Activated T-helper 2 cell treated with anti-CD3 and anti-CD28 coated beads, Interferon-gamma antibody, Interleukin-2, Interleukin-4, amounts not matched to agents 10 μg/mL and 5 μg/mL and 100 μg/mL, durations not matched to agents 14 hours and 24 hours and 36 hours (primary cell): ENCODE data around the gene FLNC. TPM values are rescaled to one million over a fixed set of nuclear protein-coding genes. Genes with fewer than 3 reads are reported as not detected.

ENCODE experiments used
- DNase-seq: peaks from one replicate; pipeline ENCODE4 v3.0.0; 2021; ENCODE audit warnings: low spot score
- H3K27ac Mint-ChIP-seq: one replicate; pipeline ENCODE4 v1.8.0; 2021; ENCODE audit warnings: mixed read lengths
- H3K27me3 Mint-ChIP-seq: one replicate; pipeline ENCODE4 v1.8.0; 2021; ENCODE audit warnings: low read depth, mixed read lengths
- H3K36me3 Mint-ChIP-seq: one replicate; pipeline ENCODE4 v1.8.0; 2021; ENCODE audit warnings: low read depth, mixed read lengths
- H3K4me1 Mint-ChIP-seq: one replicate; pipeline ENCODE4 v1.8.0; 2021; ENCODE audit warnings: low read depth, mixed read lengths
- H3K4me3 Mint-ChIP-seq: one replicate; pipeline ENCODE4 v1.8.0; 2021; ENCODE audit warnings: low read depth, mild to moderate bottlenecking, moderate library complexity, mixed read lengths
- H3K9me3 Mint-ChIP-seq: one replicate; pipeline ENCODE4 v1.8.0; 2021; ENCODE audit warnings: mixed read lengths
- intact Hi-C: fragments of 100-400 bp; cut with micrococcal nuclease; formaldehyde crosslinking; loops from one replicate; pipeline ENCODE4 v1.15.1; 2023
- total RNA-seq: library from RNA; stranded (reverse); gene quantifications from 2 replicates; pipeline ENCODE4 v1.2.3, GENCODE V29; 2022

The FLNC gene
- total RNA-seq, 1 donor from 2014 or later = not detected

DNA sequence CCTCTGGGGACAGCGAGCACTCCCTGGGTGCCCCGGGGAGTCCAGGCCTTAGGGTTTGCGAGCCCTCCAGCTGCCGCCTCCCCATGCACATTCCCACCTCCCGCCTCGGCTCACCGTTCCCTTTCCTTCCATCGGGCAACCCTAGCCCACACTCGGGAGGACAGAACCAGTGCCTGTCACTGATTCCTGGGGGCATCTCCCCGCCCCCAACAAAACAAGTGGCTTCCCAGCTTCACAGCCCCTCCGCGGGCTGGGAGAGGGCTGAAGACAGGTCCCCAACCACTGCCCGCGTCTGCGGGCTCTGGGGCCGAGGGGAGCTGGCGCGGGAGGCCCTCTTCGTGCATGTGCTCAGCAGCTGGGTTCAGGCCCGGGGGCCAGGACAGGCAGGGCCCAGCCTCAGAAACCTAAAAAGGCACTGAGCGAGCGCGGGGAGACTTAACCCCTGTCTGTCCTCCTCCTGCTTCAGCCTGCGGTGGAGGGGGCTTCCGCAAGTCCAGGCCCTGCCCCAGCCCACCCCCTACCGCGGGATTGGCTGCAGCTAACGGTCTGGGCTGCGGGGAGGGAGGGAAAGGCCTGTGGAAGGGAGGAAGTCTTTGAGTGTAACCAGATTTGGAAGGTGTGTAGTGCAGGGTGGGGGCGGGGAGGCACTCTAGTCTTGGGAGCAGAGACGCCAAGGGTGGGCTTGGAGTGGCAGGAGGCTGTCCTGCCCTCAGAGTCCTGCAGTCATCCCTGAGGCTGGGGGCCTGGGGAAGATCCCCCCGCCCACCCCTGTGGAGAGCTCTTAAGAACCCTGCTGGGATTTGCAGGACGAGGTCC is 1.2 kb downstream of the FLNC start:
- intact Hi-C loops = no loop called here
- peaks cover 6% of the 10 kb centered on the region for H3K4me1 Mint-ChIP-seq
- no peaks in the 10 kb centered on the region for H3K36me3 Mint-ChIP-seq
- peak overlapping the region; percentile 17 for H3K4me3 Mint-ChIP-seq
- H3K9me3 Mint-ChIP-seq = no peaks in the 10 kb centered on the region
- no peak for DNase-seq
- H3K27ac Mint-ChIP-seq = no peak overlapping the region
- peaks cover 46% of the 10 kb centered on the region for H3K27me3 Mint-ChIP-seq

DNA sequence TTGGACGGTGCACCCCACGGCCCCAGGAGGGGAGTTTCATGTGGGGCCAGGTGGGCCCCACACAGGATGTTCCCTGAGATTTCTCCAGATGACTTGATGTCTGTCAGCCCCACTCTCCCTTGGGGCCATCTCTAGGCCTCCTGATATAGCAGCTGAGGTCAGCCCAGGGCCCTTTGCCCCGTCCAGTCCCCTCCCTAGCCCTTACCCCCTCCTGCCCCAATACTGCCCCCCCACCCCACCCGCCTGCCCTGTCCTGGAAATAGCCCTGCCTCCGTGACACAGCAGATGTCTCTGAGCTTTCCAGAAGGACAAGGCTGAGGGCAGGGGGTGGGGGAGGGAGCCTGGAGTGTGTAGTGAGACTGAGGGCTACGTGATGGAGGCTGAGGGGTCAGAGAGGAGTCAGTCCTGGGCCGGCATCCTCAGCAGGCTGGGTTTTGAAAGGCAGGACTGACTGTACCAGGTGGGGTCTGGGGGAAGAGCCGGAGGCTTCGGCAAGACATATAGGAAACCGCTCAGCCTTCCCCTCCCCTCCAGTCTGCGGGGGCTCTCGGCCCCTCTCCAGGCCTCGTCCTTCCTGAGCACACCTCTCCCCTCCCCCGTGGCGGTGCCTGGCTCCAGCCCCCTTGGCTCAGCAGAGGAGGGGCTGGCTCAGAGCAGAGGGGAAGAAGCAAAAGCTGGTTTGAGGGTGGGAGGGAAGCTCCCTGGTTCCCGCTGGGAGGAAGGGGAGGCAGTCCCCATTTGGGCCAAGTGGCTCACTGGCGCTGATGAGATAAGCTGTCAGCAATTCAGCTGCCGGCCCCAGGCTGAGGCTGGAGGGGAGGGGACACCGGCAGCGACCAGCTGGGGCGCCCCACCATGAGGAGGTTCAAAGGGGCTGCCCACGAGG is 2.0 kb downstream of the FLNC start:
- H3K4me3 Mint-ChIP-seq = no peak overlapping the region
- DNase-seq = no peak
- H3K27ac Mint-ChIP-seq = no peak overlapping the region
- peaks cover 46% of the 10 kb centered on the region for H3K27me3 Mint-ChIP-seq
- intact Hi-C loops = no loop called here
- H3K9me3 Mint-ChIP-seq = no peaks in the 10 kb centered on the region
- no peaks in the 10 kb centered on the region for H3K36me3 Mint-ChIP-seq
- peaks cover 6% of the 10 kb centered on the region for H3K4me1 Mint-ChIP-seq

- Mint-ChIP-seq H3K27ac (no peak overlapping the region), H3K27me3 (peaks cover 44% of the 10 kb centered on the region), H3K9me3 (no peaks in the 10 kb centered on the region), H3K4me1 (peaks cover 6% of the 10 kb centered on the region), H3K36me3 (no peaks in the 10 kb centered on the region), H3K4me3 (no peak overlapping the region)
- intact Hi-C loops = no loop called here
- no peak for DNase-seq
Observed at GRCh38 chr7:128832880-128833147, 2.6 kb downstream of the FLNC start.

- no peaks in the 10 kb centered on the region for H3K9me3 Mint-ChIP-seq
- no peaks in the 10 kb centered on the region for H3K36me3 Mint-ChIP-seq
- peaks cover 39% of the 10 kb centered on the region for H3K27me3 Mint-ChIP-seq
- H3K4me1 Mint-ChIP-seq = peaks cover 6% of the 10 kb centered on the region
- intact Hi-C loops = no loop called here
- no peak overlapping the region for H3K4me3 Mint-ChIP-seq
- DNase-seq = no peak
- no peak overlapping the region for H3K27ac Mint-ChIP-seq
Observed at GRCh38 chr7:128833148-128833945, 3.1 kb downstream of the FLNC start.

DNA sequence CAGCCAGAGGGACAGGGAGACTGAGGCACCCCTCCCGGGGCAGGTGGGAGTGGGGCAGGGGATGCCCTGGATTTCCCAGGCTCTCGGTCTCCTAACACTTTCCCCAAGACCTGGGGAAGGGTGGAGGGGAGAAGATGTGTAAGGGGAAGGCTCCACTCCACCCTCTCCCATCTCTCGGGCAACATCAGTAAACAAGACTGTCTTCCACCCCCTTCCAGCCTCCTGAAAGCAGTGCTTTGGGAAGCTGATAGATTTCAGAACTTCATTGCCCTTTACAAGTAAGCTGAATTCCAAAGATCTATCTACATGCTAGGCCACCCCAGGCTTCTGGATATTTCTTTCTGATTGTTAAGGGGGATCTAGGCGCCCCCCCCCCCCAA is 3.7 kb downstream of the FLNC start:
- H3K9me3 Mint-ChIP-seq = no peaks in the 10 kb centered on the region
- peaks cover 6% of the 10 kb centered on the region for H3K4me1 Mint-ChIP-seq
- H3K4me3 Mint-ChIP-seq = no peak overlapping the region
- no peak overlapping the region for H3K27ac Mint-ChIP-seq
- peaks cover 38% of the 10 kb centered on the region for H3K27me3 Mint-ChIP-seq
- no peak for DNase-seq
- H3K36me3 Mint-ChIP-seq = no peaks in the 10 kb centered on the region
- intact Hi-C loops = no loop called here

DNA sequence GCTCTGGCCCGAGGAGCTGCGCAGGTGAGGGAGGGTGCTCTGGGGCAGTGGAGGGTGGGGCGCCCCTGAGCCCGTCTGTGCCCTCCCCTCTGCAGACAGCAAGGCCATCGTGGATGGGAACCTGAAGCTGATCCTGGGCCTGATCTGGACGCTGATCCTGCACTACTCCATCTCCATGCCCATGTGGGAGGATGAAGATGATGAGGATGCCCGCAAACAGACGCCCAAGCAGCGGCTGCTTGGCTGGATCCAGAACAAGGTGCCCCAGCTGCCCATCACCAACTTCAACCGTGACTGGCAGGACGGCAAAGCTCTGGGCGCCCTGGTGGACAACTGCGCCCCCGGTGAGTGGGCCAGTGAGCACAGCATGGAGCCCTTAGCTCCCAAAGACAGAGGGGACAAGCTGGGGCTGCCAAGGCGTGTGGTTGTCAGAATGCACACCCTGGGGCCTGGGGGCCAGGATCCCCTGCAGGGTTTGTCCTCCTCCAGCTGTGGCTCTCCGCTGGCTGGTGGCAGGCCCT is 5.1 kb downstream of the FLNC start:
- intact Hi-C loops = no loop called here

DNA sequence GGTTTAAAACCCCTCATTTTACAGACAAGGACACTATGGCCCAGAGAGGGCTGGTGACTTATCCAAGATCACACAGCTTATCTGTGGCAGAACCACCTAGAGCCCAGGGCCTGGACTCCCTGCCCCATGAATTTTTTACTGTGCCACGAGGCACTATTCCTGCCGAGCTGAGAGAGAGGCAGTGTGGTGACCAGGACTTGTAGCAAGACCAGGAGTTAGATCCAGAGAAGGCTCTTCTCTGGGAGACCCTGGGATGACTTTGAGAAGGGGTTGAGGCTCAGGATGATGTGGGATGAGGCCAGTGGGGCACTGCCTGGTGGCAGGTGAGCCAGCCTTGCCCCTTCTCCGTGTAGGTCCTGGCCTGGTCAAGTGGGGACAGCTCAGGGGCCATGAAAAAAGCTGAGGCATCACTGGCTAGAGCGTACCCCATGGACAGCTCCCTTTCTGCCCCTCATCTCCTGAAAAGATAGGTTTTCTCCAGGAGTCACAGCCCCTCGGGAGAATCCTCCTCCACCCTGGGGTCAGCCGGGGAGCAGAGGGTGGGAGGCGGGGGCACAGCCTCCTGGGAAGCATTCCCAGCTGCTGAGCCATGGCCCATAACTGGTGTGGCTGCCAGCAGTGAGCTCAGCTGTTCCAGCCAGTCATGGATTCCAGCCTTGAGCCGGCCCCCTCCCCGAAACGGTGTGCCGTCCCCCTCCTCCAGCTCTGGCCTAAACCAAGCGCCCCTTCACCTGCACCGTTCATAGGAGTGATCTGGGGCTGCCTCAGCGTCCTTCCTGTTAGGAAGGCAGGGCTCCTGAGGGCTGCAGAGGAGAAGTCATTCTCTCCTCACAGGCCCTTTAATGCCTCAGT is 5.8 kb downstream of the FLNC start:
- Mint-ChIP-seq H3K36me3 (no peaks in the 10 kb centered on the region), H3K27me3 (peaks cover 23% of the 10 kb centered on the region), H3K4me3 (no peak overlapping the region), H3K27ac (no peak overlapping the region), H3K9me3 (no peaks in the 10 kb centered on the region), H3K4me1 (peaks cover 2% of the 10 kb centered on the region)
- intact Hi-C loops = no loop called here
- DNase-seq = no peak

More for the DNA sequence above, 5.1 kb downstream of the FLNC start:
- no peak for DNase-seq
- peaks cover 4% of the 10 kb centered on the region for H3K4me1 Mint-ChIP-seq
- H3K36me3 Mint-ChIP-seq = no peaks in the 10 kb centered on the region
- H3K9me3 Mint-ChIP-seq = no peaks in the 10 kb centered on the region
- no peak overlapping the region for H3K27ac Mint-ChIP-seq
- H3K27me3 Mint-ChIP-seq = peaks cover 29% of the 10 kb centered on the region
- no peak overlapping the region for H3K4me3 Mint-ChIP-seq

GRCh38 chr7:128836729-128837348 is 6.6 kb downstream of the FLNC start:
- no peak for DNase-seq
- H3K4me3 Mint-ChIP-seq = no peak overlapping the region
- intact Hi-C loops = no loop called here
- peaks cover 15% of the 10 kb centered on the region for H3K27me3 Mint-ChIP-seq
- no peaks in the 10 kb centered on the region for H3K9me3 Mint-ChIP-seq
- no peaks in the 10 kb centered on the region for H3K4me1 Mint-ChIP-seq
- H3K27ac Mint-ChIP-seq = no peak overlapping the region
- no peaks in the 10 kb centered on the region for H3K36me3 Mint-ChIP-seq

- no peak for DNase-seq
- Mint-ChIP-seq H3K36me3 (no peaks in the 10 kb centered on the region), H3K9me3 (no peaks in the 10 kb centered on the region), H3K27ac (no peak overlapping the region), H3K4me1 (peaks cover 2% of the 10 kb centered on the region), H3K4me3 (no peak overlapping the region), H3K27me3 (peaks cover 10% of the 10 kb centered on the region)
- intact Hi-C loops = no loop called here
Observed at GRCh38 chr7:128837521-128837921, 7.3 kb downstream of the FLNC start.

DNA sequence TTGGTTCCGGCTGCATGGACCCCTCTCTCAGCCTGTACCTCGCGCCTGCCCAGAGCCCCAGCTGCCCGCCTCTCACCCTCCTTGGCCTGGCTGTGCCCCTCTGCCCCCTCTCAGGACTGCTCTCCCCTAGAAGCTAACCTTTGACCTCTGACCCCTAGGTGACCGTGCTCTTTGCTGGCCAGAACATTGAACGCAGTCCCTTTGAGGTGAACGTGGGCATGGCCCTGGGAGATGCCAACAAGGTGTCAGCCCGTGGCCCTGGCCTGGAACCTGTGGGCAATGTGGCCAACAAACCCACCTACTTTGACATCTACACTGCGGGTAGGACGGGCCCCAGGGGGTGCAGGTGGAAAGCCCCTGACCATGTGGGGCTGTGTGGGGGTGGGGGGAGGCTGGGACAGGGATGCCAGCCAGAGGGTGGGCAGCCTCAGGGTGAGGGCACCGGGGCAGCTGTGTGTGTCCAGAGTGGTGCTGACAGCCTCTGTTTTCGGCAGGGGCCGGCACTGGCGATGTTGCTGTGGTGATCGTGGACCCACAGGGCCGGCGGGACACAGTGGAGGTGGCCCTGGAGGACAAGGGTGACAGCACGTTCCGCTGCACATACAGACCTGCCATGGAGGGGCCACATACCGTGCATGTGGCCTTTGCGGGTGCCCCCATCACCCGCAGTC is 8.0 kb downstream of the FLNC start:
- H3K4me1 Mint-ChIP-seq = peaks cover 2% of the 10 kb centered on the region
- no peaks in the 10 kb centered on the region for H3K9me3 Mint-ChIP-seq
- no peak overlapping the region for H3K27ac Mint-ChIP-seq
- H3K36me3 Mint-ChIP-seq = no peaks in the 10 kb centered on the region
- intact Hi-C loops = no loop called here
- H3K27me3 Mint-ChIP-seq = peaks cover 5% of the 10 kb centered on the region
- H3K4me3 Mint-ChIP-seq = no peak overlapping the region
- DNase-seq = no peak

- no peaks in the 10 kb centered on the region for H3K9me3 Mint-ChIP-seq
- H3K27me3 Mint-ChIP-seq = peaks cover 3% of the 10 kb centered on the region
- no peak overlapping the region for H3K27ac Mint-ChIP-seq
- no peak overlapping the region for H3K4me3 Mint-ChIP-seq
- intact Hi-C loops = no loop called here
- no peak for DNase-seq
- peaks cover 2% of the 10 kb centered on the region for H3K4me1 Mint-ChIP-seq
- no peaks in the 10 kb centered on the region for H3K36me3 Mint-ChIP-seq
Observed at GRCh38 chr7:128838981-128839731, 8.9 kb downstream of the FLNC start.
